SW480 (cell line): ENCODE results near the gene GASK1A.

Experiments
- DNase-seq: peaks from one replicate; pipeline ENCODE4 v3.0.0-alpha.2; 2016; ENCODE audit warnings: low spot score

The GASK1A gene

GRCh38 chr3:43089081-43089480 is 110.0 kb downstream of the GASK1A start:
- no peak for DNase-seq

- no peak for DNase-seq
Observed at GRCh38 chr3:43090238-43090637, 111.1 kb downstream of the GASK1A start.

- DNase-seq: no peak
Observed at GRCh38 chr3:43091481-43091880, 112.4 kb downstream of the GASK1A start.

- no peak for DNase-seq
Observed at GRCh38 chr3:43093006-43093405, 113.9 kb downstream of the GASK1A start.

GRCh38 chr3:43093974-43094373 is 114.9 kb downstream of the GASK1A start:
- no peak for DNase-seq

GRCh38 chr3:43094381-43094780 is 115.3 kb downstream of the GASK1A start:
- DNase-seq: no peak

- DNase-seq: no peak
Observed at GRCh38 chr3:43094851-43095250, 115.7 kb downstream of the GASK1A start.

GRCh38 chr3:43095370-43095769 is 116.3 kb downstream of the GASK1A start:
- no peak for DNase-seq

- DNase-seq: no peak
Observed at GRCh38 chr3:43096761-43097160, 117.7 kb downstream of the GASK1A start.

GRCh38 chr3:43097400-43098080 is 118.4 kb downstream of the GASK1A start:
- no peak for DNase-seq

- DNase-seq: no peak
Observed at GRCh38 chr3:43098761-43099160, 119.7 kb downstream of the GASK1A start.

GRCh38 chr3:43102773-43103480 is 123.8 kb downstream of the GASK1A start:
- DNase-seq: no peak

- no peak for DNase-seq
Observed at GRCh38 chr3:43104039-43104438, 124.9 kb downstream of the GASK1A start.

GRCh38 chr3:43104660-43105595 is 125.8 kb downstream of the GASK1A start:
- DNase-seq: peak; percentile 8

- DNase-seq: peak; percentile 84
Observed at GRCh38 chr3:43105596-43106292, 126.6 kb downstream of the GASK1A start, which contains the start of gene POMGNT2. POMGNT2 (minus strand) TSS chr3:43106079; CDS start chr3:43081431, 24,648 bp downstream.

- DNase-seq: peak; percentile 24
Observed at GRCh38 chr3:43106293-43106628, 127.2 kb downstream of the GASK1A start.
